C4-2B (cell line): ENCODE data around the gene PARD3.

ENCODE experiments used
- CTCF ChIP-seq: fragments of 450-650 bp; conservative IDR thresholded peaks from 2 replicates; pipeline ENCODE4 v1.5.1; 2017; ENCODE audit warnings: mild to moderate bottlenecking
- ZFX ChIP-seq: fragments of 450-650 bp; IDR thresholded peaks from 2 replicates; pipeline ENCODE4 v1.6.1; 2017

DNA sequence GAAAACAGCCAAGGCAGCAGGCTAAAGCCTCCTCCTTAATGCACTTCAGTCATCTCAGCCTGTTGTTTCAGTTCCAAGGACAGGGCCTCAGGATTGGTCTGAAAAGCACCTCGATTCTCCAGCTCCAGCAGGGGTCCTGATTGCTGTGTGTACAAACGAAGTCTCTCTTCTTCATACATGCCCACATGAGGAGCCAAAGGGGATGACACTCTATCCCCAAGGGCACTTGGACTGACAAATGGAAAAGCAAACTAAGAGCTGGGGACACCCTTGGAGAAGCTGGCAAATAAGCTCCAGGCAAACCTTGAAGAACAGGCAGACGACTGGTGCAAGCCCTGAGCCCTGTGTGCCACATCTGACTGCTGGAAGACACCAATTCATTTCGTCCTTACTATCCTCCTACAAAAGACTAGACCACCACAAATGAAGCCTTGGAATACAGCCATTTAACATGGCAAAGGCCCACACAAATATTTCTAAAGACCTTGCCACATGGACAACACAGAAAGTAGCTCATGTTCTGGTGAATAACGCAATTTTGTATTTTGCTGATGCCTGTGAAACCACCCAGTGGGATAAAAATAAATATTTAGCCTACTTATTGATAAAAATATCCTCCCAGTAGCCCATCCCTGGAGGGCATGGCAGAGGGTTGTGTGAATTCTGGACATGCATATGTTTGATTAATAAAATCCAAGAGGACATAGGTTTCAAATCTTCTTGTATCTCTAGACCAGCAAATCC lies 61.9 kb downstream of the PARD3 start:
- no peak for TF ChIP-seq CTCF
- no peak for TF ChIP-seq ZFX
